ENCODE measurements around the gene OR6F1. TPM values are rescaled to one million over a fixed set of nuclear protein-coding genes. Genes with fewer than 3 reads are reported as not detected.
"Not testable (repeated sequence)": the region's sequence is repeated elsewhere in the genome, so short reads cannot be mapped to it uniquely, and the experiment has no call there.

Gene OR6F1
- total and polyA plus RNA-seq, 2 experiments from 2014 or later, result not detected

- not testable (repeated sequence) for H3K4me3 ChIP-seq
- H3K9me3 Mint-ChIP-seq, result peaks cover 47% of the 10 kb centered on the region
Observed at GRCh38 chr1:247754311-247754710, 37.9 kb upstream of the OR6F1 start.

GRCh38 chr1:247749870-247750269 is 33.4 kb upstream of the OR6F1 start:
- no peaks in the 10 kb centered on the region; the same call in 2 of the 3 replicates for H3K36me3 Mint-ChIP-seq (ENCODE audit: low read depth)
- no peak overlapping the region for H3K4me3 ChIP-seq
- no peak overlapping the region for H3K27ac Mint-ChIP-seq
- no peaks in the 10 kb centered on the region for H3K4me1 ChIP-seq (ENCODE audit: insufficient read depth)
- H2AFZ ChIP-seq, result no peak overlapping the region
- no peaks in the 10 kb centered on the region for H3F3A ChIP-seq (replicated peaks; ENCODE audit: low read depth)
- H3K4me2 ChIP-seq, result no peak overlapping the region
- H3K36me3 ChIP-seq (ENCODE audit: insufficient read depth), result no peaks in the 10 kb centered on the region
- H3K79me2 ChIP-seq (replicated peaks; ENCODE audit: insufficient read depth), result no peaks in the 10 kb centered on the region
- peaks cover 8% of the 10 kb centered on the region; the same call in 1 of the 2 replicates for H3K9me2 ChIP-seq (ENCODE audit: insufficient read depth)
- no peaks in the 10 kb centered on the region for H3K4me1 Mint-ChIP-seq
- no peaks in the 10 kb centered on the region for H3K27me3 Mint-ChIP-seq (ENCODE audit: insufficient read depth, low read depth, poor library complexity)
- H3K27ac ChIP-seq (ENCODE audit: low read depth), result no peak overlapping the region
- TF ChIP-seq EZH2 (IDR thresholded peaks at IDR 0.05; ENCODE audit: low read depth, unreplicated experiment), result no peak
- no peak for TF ChIP-seq ZNF462 (CRISPR knock-in tag; IDR thresholded peaks at IDR 0.05)
- no peak for TF ChIP-seq CREB1 (CRISPR knock-in tag; IDR thresholded peaks at IDR 0.05; ENCODE audit: low read depth)
- peaks cover 48% of the 10 kb centered on the region for H3K9me3 Mint-ChIP-seq
- no peak overlapping the region for H3K4me3 Mint-ChIP-seq
- no peaks in the 10 kb centered on the region for H3K27me3 ChIP-seq (ENCODE audit: insufficient read depth)
- DNase-seq (ENCODE audit: low spot score) (no peak), ATAC-seq (no peak)
- no peaks in the 10 kb centered on the region for H4K20me1 ChIP-seq (replicated peaks; ENCODE audit: insufficient read depth)

More at GRCh38 chr1:247754311-247754710, 37.9 kb upstream of the OR6F1 start:
- H3K9me2 ChIP-seq (ENCODE audit: insufficient read depth); H3K4me1 ChIP-seq (ENCODE audit: insufficient read depth); H3K36me3 Mint-ChIP-seq (ENCODE audit: low read depth); H3K79me2 ChIP-seq (replicated peaks; ENCODE audit: insufficient read depth); H3K4me1 Mint-ChIP-seq; H3K27ac Mint-ChIP-seq; H3K27me3 ChIP-seq (ENCODE audit: insufficient read depth); H3K27ac ChIP-seq (ENCODE audit: low read depth); ATAC-seq; H4K20me1 ChIP-seq (replicated peaks; ENCODE audit: insufficient read depth); H3F3A ChIP-seq (replicated peaks; ENCODE audit: low read depth); H3K4me2 ChIP-seq; H3K36me3 ChIP-seq (ENCODE audit: insufficient read depth); DNase-seq (ENCODE audit: low spot score); H3K27me3 Mint-ChIP-seq (ENCODE audit: insufficient read depth, low read depth, poor library complexity); H2AFZ ChIP-seq; H3K4me3 Mint-ChIP-seq: not testable (repeated sequence)

Data from GM23338 (cell line).